HG03039 (cell line): ENCODE results near the gene HORMAD2.
"Not testable (repeated sequence)": the region's sequence is repeated elsewhere in the genome, so short reads cannot be mapped to it uniquely, and the experiment has no call there.

ENCODE experiments used
- ATAC-seq: cut with Tn5 transposase; IDR thresholded peaks from one replicate; pipeline ENCODE4 v1.9.1; 2021; ENCODE audit warnings: mild to moderate bottlenecking, moderate library complexity; ENCODE audit not compliant: unreplicated experiment

The HORMAD2 gene

GRCh38 chr22:30187094-30187493, 106.8 kb downstream of the HORMAD2 start:
- no peak for ATAC-seq

- no peak for ATAC-seq
These were observed 107.5 kb downstream of the HORMAD2 start for GRCh38 chr22:30187529-30188407.

GRCh38 chr22:30188911-30189310, 108.6 kb downstream of the HORMAD2 start:
- ATAC-seq: no peak

- ATAC-seq: no peak
These were observed 110.3 kb downstream of the HORMAD2 start for GRCh38 chr22:30190574-30190973.

GRCh38 chr22:30191040-30191701, 110.9 kb downstream of the HORMAD2 start:
- no peak for ATAC-seq

- no peak for ATAC-seq
These were observed 112.2 kb downstream of the HORMAD2 start for GRCh38 chr22:30192427-30192826.

- no peak for ATAC-seq
These were observed 112.9 kb downstream of the HORMAD2 start for GRCh38 chr22:30193031-30193775.

- no peak for ATAC-seq
These were observed 115.2 kb downstream of the HORMAD2 start for GRCh38 chr22:30195245-30196140.

- ATAC-seq: no peak
These were observed 116.0 kb downstream of the HORMAD2 start for GRCh38 chr22:30196141-30196879.

- ATAC-seq: no peak
These were observed 116.6 kb downstream of the HORMAD2 start for GRCh38 chr22:30196880-30197336.

GRCh38 chr22:30197389-30197788, 117.1 kb downstream of the HORMAD2 start:
- no peak for ATAC-seq

- no peak for ATAC-seq
These were observed 118.0 kb downstream of the HORMAD2 start for GRCh38 chr22:30198152-30198825.

GRCh38 chr22:30198921-30199320, 118.7 kb downstream of the HORMAD2 start:
- ATAC-seq: no peak

GRCh38 chr22:30200905-30201304, 120.6 kb downstream of the HORMAD2 start:
- ATAC-seq: not testable (repeated sequence)

- no peak for ATAC-seq
These were observed 121.7 kb downstream of the HORMAD2 start for GRCh38 chr22:30201945-30202344.

GRCh38 chr22:30202531-30203006, 122.3 kb downstream of the HORMAD2 start:
- ATAC-seq: no peak

- no peak for ATAC-seq
These were observed 123.9 kb downstream of the HORMAD2 start for GRCh38 chr22:30204015-30204741.

GRCh38 chr22:30204742-30205111, 124.5 kb downstream of the HORMAD2 start:
- ATAC-seq: no peak
